Stimulated activated memory B cell treated with anti-CD40 and anti-IgM and Interleukin-4, amounts not matched to agents 10 μg/mL and 1 μg/mL and 100 μg/mL, for 72 hours (primary cell): ENCODE results near the gene CHST15.

Source experiments
- ATAC-seq: fragments of 150-1000 bp; cut with Tn5 transposase; 2 replicates; pipeline ENCODE4 v1.10.0; 2021
- H3K27ac Mint-ChIP-seq: one replicate; pipeline ENCODE4 v1.8.0; 2022; ENCODE audit warnings: mild to moderate bottlenecking, mixed read lengths
- H3K27me3 Mint-ChIP-seq: one replicate; pipeline ENCODE4 v1.8.0; 2022; ENCODE audit warnings: mixed read lengths
- H3K36me3 Mint-ChIP-seq: one replicate; pipeline ENCODE4 v1.8.0; 2022; ENCODE audit warnings: mixed read lengths
- H3K4me1 Mint-ChIP-seq: one replicate; pipeline ENCODE4 v1.8.0; 2022; ENCODE audit warnings: mixed read lengths
- H3K4me3 Mint-ChIP-seq: one replicate; pipeline ENCODE4 v1.8.0; 2022; ENCODE audit warnings: mild to moderate bottlenecking, moderate library complexity, mixed read lengths
- H3K9me3 Mint-ChIP-seq: one replicate; pipeline ENCODE4 v1.8.0; 2022; ENCODE audit warnings: mixed read lengths

CHST15 gene

DNA sequence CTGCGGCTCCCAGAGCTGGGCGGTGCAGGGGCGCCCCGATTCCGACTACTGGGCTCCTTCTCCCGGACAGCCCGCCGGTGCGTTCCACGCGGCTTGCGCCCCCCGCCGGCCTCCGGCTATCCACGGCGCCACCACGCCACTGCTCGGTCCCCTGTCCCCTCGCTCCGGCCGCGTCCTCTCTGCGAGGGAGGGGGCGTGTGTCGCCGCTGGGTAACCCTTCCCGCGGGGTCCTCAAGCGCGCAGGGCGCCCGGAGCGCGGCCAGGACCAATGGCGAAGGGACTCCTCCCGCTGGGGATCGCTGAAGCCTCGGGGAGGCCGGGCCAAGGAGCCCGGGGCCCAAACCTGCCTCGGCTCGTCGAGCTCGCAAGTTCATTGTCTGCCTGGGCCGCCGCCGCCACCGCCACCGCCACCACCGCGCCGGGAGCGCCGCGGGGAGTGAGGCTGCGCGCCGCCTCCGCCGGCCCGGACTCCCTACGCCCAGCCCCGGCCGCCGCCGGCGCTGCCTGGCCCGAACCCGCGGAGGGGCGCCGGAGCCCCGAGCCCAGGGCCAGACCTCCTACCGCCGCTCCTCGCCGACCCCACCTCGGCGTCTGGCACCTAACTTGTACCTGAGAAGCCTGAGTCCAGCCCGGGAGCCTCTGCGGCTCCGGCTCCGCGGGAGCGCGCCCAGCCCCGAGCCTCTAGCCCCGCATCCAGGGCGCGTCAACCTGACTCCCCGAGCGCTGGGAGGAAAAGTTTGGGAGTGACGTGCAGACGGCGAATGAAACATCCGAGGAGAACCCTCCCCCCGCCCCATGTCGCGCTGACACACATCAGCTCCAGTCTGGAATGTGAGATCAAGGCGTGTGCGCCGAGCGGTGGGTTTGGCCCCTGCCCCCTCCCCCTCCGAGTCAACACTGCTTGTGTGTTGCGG is at the start of gene CHST15:
Gene CHST15, minus strand, starts transcription at position 739 of the 914 bp plus-strand sequence. CDS start 47,386 bp downstream, outside the sequence.
- no peaks in the 10 kb centered on the region for H3K9me3 Mint-ChIP-seq
- ATAC-seq, result peak; percentile 60
- no peaks in the 10 kb centered on the region for H3K36me3 Mint-ChIP-seq
- no peaks in the 10 kb centered on the region for H3K27me3 Mint-ChIP-seq
- peaks cover 56% of the 10 kb centered on the region for H3K4me1 Mint-ChIP-seq
- peak within 1 kb of the TSS; percentile 92 for H3K4me3 Mint-ChIP-seq
- H3K27ac Mint-ChIP-seq, result peak within 1 kb of the TSS; percentile 88

GRCh38 chr10:124142960-124143359 is 49.6 kb upstream of the CHST15 start:
- Mint-ChIP-seq H3K36me3 (no peaks in the 10 kb centered on the region), H3K27me3 (no peaks in the 10 kb centered on the region), H3K9me3 (no peaks in the 10 kb centered on the region), H3K4me1 (peaks cover 8% of the 10 kb centered on the region), H3K4me3 (no peak overlapping the region), H3K27ac (no peak overlapping the region)
- peak; percentile 59 for ATAC-seq

DNA sequence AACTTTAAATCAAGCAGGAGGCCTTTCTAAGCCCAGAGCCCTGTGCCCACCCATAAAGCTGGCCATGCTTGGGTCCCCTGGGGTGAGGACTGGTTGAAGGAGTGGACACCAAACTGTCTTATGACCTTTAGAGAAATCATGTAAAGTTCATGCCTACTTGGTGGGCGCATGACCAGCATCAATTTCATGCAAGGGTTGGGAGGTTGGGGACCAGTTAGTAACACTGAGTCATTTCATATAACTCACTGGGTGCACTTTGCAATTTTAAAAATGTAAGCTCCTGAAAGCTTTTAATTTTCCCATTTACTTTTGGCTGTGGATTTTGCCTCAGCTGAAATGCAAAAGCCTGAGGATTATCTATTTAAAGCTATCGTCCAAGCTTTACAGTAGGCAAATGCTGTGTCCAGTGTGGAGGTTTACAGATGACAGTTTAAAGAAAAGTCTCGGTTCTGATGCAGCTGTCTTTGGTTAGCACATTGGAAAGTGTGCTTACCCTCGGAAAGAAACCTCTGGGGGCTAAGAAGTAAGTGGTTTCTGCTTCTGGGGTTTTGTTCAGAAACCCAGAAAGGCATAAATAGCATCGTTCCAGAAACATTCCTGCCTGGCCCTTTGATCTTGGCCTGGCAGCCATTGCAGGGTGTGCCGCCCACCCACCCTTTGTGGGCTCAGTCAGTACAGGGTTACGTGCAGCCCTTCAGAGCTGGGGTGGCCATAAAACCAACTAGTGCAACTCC is 48.8 kb upstream of the CHST15 start:
- Mint-ChIP-seq H3K36me3 (no peaks in the 10 kb centered on the region), H3K27me3 (no peaks in the 10 kb centered on the region), H3K4me3 (no peak overlapping the region), H3K9me3 (no peaks in the 10 kb centered on the region), H3K27ac (no peak overlapping the region), H3K4me1 (peaks cover 12% of the 10 kb centered on the region)
- no peak for ATAC-seq

DNA sequence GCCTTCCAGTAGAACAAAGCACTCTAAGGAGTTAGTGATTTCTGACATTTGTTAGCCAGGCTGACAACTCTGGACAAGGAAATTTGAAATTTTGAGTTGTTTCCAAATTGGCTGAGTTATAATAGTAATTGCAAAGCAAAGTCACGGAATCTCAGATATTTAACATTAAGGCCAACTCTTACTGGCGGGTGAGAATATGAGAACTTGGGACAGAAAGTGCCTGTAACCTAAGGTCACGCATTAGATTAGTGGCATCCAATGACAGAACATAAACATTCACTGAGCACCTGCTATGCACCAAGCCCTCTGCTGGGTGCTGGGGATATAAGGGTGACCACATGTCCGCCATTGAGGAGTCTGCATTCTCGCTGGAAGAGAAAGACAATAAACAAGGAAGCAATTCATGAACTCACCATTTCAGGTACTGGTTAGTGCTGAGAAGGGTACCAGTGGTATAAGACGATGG is 45.5 kb upstream of the CHST15 start:
- no peaks in the 10 kb centered on the region for H3K36me3 Mint-ChIP-seq
- ATAC-seq, result no peak
- no peak overlapping the region for H3K4me3 Mint-ChIP-seq
- H3K4me1 Mint-ChIP-seq, result peaks cover 7% of the 10 kb centered on the region
- no peaks in the 10 kb centered on the region for H3K27me3 Mint-ChIP-seq
- H3K9me3 Mint-ChIP-seq, result no peaks in the 10 kb centered on the region
- no peak overlapping the region for H3K27ac Mint-ChIP-seq

GRCh38 chr10:124138195-124138882 is 44.9 kb upstream of the CHST15 start:
- H3K36me3 Mint-ChIP-seq, result no peaks in the 10 kb centered on the region
- H3K27ac Mint-ChIP-seq, result no peak overlapping the region
- ATAC-seq, result no peak
- no peaks in the 10 kb centered on the region for H3K9me3 Mint-ChIP-seq
- H3K4me3 Mint-ChIP-seq, result no peak overlapping the region
- H3K27me3 Mint-ChIP-seq, result no peaks in the 10 kb centered on the region
- H3K4me1 Mint-ChIP-seq, result peaks cover 7% of the 10 kb centered on the region

- no peak overlapping the region for H3K27ac Mint-ChIP-seq
- no peaks in the 10 kb centered on the region for H3K9me3 Mint-ChIP-seq
- ATAC-seq, result no peak
- no peak overlapping the region for H3K4me3 Mint-ChIP-seq
- H3K4me1 Mint-ChIP-seq, result peaks cover 7% of the 10 kb centered on the region
- H3K36me3 Mint-ChIP-seq, result no peaks in the 10 kb centered on the region
- H3K27me3 Mint-ChIP-seq, result no peaks in the 10 kb centered on the region
Observed at GRCh38 chr10:124134251-124134893, 41.0 kb upstream of the CHST15 start.

DNA sequence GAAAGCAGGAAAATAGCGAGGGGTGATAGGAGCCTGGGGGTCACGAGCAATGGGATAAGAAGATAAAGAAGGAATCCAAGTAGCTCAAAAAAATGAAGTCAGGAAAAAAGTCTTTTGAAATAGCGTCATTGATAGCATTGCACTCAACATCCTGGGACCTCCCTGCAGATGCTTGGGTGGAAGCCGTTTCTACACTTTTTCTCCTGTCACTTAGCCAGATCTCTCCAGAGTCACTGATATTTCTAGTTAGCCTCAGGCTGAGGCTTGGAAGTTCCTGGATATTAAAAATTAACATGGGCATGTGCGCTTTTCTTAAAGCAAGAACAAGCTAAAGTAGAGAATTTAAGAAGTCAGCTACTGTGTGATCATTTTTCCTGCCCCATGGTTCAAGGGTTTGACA is 39.5 kb upstream of the CHST15 start:
- Mint-ChIP-seq H3K36me3 (no peaks in the 10 kb centered on the region), H3K27me3 (no peaks in the 10 kb centered on the region), H3K9me3 (no peaks in the 10 kb centered on the region), H3K27ac (no peak overlapping the region), H3K4me1 (peaks cover 7% of the 10 kb centered on the region), H3K4me3 (no peak overlapping the region)
- no peak for ATAC-seq

DNA sequence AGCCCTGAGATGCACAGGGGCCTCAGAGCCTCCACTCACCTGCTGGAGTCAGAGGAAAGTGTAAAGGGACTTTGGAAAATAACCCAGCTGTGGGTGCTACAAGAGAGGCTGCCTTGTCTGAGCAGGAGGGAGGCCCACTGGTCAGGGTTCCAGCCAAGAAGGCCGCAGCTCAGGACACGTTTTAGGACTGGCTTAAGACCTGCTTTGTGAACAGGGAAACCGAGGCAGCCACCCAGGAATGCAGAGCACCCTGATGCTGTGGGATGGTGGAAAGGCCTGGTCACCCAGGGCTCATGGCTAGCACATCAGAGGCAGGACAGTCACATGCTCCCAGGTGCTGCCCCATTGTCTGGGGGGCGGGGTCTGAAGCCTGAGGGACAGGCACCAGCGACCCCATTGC is 38.9 kb upstream of the CHST15 start:
- H3K36me3 Mint-ChIP-seq, result no peaks in the 10 kb centered on the region
- H3K27me3 Mint-ChIP-seq, result no peaks in the 10 kb centered on the region
- ATAC-seq, result no peak
- H3K4me1 Mint-ChIP-seq, result peaks cover 6% of the 10 kb centered on the region
- no peak overlapping the region for H3K4me3 Mint-ChIP-seq
- H3K9me3 Mint-ChIP-seq, result no peaks in the 10 kb centered on the region
- H3K27ac Mint-ChIP-seq, result no peak overlapping the region

GRCh38 chr10:124131172-124131571 is 37.8 kb upstream of the CHST15 start:
- H3K9me3 Mint-ChIP-seq, result no peaks in the 10 kb centered on the region
- no peak for ATAC-seq
- peaks cover 7% of the 10 kb centered on the region for H3K4me1 Mint-ChIP-seq
- no peaks in the 10 kb centered on the region for H3K27me3 Mint-ChIP-seq
- H3K36me3 Mint-ChIP-seq, result no peaks in the 10 kb centered on the region
- no peak overlapping the region for H3K4me3 Mint-ChIP-seq
- peak overlapping the region; percentile 33 for H3K27ac Mint-ChIP-seq

DNA sequence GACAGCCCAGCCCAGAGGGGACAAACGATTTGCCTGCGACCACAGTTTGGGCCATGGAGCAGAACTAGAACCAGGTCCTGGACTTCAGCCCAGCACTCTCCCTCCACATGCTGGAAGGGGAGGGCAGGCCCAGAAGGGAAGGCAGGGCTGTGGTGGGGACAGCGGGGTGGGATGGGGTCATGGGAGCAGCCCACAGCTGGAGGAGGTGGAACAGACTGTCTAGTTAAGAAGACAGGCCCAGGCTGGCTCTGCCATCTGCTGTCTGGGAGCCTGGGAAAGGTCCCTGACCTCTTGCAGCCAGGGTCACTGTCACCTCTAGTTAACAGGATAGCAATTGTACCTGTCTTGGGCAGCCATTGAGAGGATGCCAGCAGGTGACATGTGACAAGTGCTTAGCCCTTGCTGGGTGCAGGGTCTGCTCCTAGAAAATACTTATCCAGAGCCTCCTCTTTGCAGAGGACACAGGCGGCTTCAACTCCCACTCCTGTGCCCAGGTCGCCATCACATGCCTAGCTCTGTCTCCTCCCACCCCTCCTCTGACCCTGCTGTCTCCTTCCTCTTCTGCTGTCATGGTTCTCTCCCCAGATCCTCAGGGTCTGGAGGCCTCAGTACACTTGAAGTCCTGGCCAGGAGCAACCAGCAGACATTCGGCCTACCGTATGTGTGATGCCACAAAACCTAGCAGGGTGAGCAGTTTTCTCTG is 37.0 kb upstream of the CHST15 start:
- no peaks in the 10 kb centered on the region for H3K27me3 Mint-ChIP-seq
- H3K9me3 Mint-ChIP-seq, result no peaks in the 10 kb centered on the region
- ATAC-seq, result no peak
- H3K36me3 Mint-ChIP-seq, result no peaks in the 10 kb centered on the region
- no peak overlapping the region for H3K4me3 Mint-ChIP-seq
- H3K4me1 Mint-ChIP-seq, result peaks cover 7% of the 10 kb centered on the region
- H3K27ac Mint-ChIP-seq, result peak overlapping the region; percentile 33

- ATAC-seq, result no peak
- no peaks in the 10 kb centered on the region for H3K36me3 Mint-ChIP-seq
- no peaks in the 10 kb centered on the region for H3K9me3 Mint-ChIP-seq
- H3K4me3 Mint-ChIP-seq, result no peak overlapping the region
- H3K4me1 Mint-ChIP-seq, result peaks cover 7% of the 10 kb centered on the region
- H3K27ac Mint-ChIP-seq, result peak overlapping the region; percentile 9
- no peaks in the 10 kb centered on the region for H3K27me3 Mint-ChIP-seq
Observed at GRCh38 chr10:124129471-124129870, 36.1 kb upstream of the CHST15 start.

DNA sequence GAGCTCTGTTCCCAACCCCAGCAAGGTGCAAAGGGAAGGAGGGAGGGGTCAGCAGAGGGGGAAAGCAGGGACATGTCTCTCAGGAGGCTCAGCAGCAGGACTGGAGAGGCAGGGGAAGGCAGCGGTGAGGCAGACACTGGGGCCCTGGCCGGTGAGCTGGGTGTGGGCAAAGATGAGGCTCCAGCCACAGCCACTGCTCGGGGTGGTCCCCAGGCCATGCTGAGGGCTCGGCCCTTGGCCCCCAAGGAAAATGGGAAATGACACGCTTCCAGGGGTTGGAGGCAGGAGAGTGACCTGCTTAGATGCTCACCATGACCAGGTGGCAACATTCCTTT is 35.4 kb upstream of the CHST15 start:
- no peaks in the 10 kb centered on the region for H3K27me3 Mint-ChIP-seq
- no peaks in the 10 kb centered on the region for H3K36me3 Mint-ChIP-seq
- H3K4me3 Mint-ChIP-seq, result no peak overlapping the region
- H3K4me1 Mint-ChIP-seq, result peaks cover 10% of the 10 kb centered on the region
- no peaks in the 10 kb centered on the region for H3K9me3 Mint-ChIP-seq
- no peak for ATAC-seq
- no peak overlapping the region for H3K27ac Mint-ChIP-seq

DNA sequence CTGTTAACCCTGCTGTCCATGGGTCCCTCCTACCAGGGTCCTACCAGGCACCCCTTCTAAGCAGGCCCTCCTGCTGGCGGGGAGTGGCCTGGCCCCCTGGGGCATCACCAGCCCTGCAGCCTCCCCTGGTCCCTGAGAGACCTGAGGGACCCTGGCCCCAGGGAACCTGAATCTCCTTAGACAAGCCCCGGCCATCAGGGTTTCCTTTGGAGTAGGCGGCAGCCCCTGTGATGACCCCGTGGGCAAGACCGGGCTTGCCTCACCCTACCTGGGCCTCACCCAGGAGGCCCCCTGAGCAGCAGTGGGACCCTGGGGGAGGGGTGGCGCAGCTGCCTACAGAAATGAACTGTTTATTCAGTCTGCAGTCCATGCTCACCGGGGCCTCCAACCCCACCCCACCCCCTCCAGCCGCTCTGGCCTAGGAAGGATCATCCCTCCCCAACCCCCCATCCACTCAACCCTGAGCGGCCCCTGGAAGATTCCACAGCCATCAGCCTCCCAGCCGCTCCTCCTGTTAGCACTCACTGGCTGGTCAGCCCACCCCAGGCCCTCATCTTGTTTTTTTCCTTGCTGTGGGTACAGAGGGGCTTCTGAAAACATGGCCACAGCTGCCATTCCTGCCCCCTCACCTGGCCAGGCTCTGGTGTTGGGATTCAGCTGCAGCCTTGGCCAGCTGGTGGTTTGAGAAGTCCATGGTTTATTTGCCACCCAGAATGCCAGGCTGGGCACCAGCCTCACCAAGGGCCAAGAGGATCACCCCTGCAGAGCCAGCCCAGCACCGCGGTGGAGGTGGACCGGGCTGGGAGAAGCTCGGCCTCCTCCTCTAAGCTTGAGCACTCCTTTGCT is 34.8 kb upstream of the CHST15 start:
- no peaks in the 10 kb centered on the region for H3K9me3 Mint-ChIP-seq
- H3K4me3 Mint-ChIP-seq, result no peak overlapping the region
- ATAC-seq, result no peak
- H3K27ac Mint-ChIP-seq, result no peak overlapping the region
- H3K4me1 Mint-ChIP-seq, result peaks cover 13% of the 10 kb centered on the region
- H3K27me3 Mint-ChIP-seq, result no peaks in the 10 kb centered on the region
- H3K36me3 Mint-ChIP-seq, result no peaks in the 10 kb centered on the region

- peaks cover 13% of the 10 kb centered on the region for H3K4me1 Mint-ChIP-seq
- H3K27ac Mint-ChIP-seq, result peak overlapping the region; percentile 57
- no peaks in the 10 kb centered on the region for H3K9me3 Mint-ChIP-seq
- H3K27me3 Mint-ChIP-seq, result no peaks in the 10 kb centered on the region
- H3K4me3 Mint-ChIP-seq, result no peak overlapping the region
- no peak for ATAC-seq
- H3K36me3 Mint-ChIP-seq, result no peaks in the 10 kb centered on the region
Observed at GRCh38 chr10:124127563-124127962, 34.2 kb upstream of the CHST15 start.
